COR-L47 (cell line): ENCODE data around the gene ZNF22.

Source experiments
- DNase-seq: peaks from one replicate; lab custom pipeline; 2025; lab: John Stamatoyannopoulos, UW

ZNF22 gene

GRCh38 chr10:44965104-44965503 is 35.6 kb upstream of the ZNF22 start:
- no peak for DNase-seq

- DNase-seq = no peak
Observed at GRCh38 chr10:44965651-44966097, 35.0 kb upstream of the ZNF22 start.

GRCh38 chr10:44966129-44966815 is 34.5 kb upstream of the ZNF22 start:
- no peak for DNase-seq

GRCh38 chr10:44966816-44967509 is 33.8 kb upstream of the ZNF22 start:
- DNase-seq = no peak

- no peak for DNase-seq
Observed at GRCh38 chr10:44967616-44968015, 33.1 kb upstream of the ZNF22 start.

- no peak for DNase-seq
Observed at GRCh38 chr10:44968091-44968490, 32.6 kb upstream of the ZNF22 start.

GRCh38 chr10:44968500-44969400 is 32.0 kb upstream of the ZNF22 start:
- no peak for DNase-seq

- no peak for DNase-seq
Observed at GRCh38 chr10:44969854-44970253, 30.9 kb upstream of the ZNF22 start.

GRCh38 chr10:44970812-44971395 is 29.8 kb upstream of the ZNF22 start:
- no peak for DNase-seq

GRCh38 chr10:44971434-44971833 is 29.3 kb upstream of the ZNF22 start:
- DNase-seq = no peak

GRCh38 chr10:44971935-44972757 is 28.6 kb upstream of the ZNF22 start:
- DNase-seq = no peak

GRCh38 chr10:44972874-44973306 is 27.8 kb upstream of the ZNF22 start:
- DNase-seq = no peak

GRCh38 chr10:44973323-44974081 is 27.2 kb upstream of the ZNF22 start:
- DNase-seq = peak; percentile 11

- no peak for DNase-seq
Observed at GRCh38 chr10:44974082-44974627, 26.6 kb upstream of the ZNF22 start.

- DNase-seq = no peak
Observed at GRCh38 chr10:44974628-44975430, 25.9 kb upstream of the ZNF22 start.

GRCh38 chr10:44975431-44976331 is 25.0 kb upstream of the ZNF22 start:
- DNase-seq = peak; percentile 55

- no peak for DNase-seq
Observed at GRCh38 chr10:44976352-44977198, 24.1 kb upstream of the ZNF22 start.
